ENCODE results near the gene DLEU7. TPM values are rescaled to one million over a fixed set of nuclear protein-coding genes. Genes with fewer than 3 reads are reported as not detected.

DLEU7 gene
- total RNA-seq, 3 donors from 2014 or later (not counting 1 experiment from before 2014, with no cell fraction given), result 0.20 TPM; not detected in 2

GRCh38 chr13:50779443-50780200, 63.9 kb downstream of the DLEU7 start:
- ATAC-seq, result no peak
- peaks cover 0 to 3% of the 10 kb centered on the region in 2 donors for H3K9me3 Mint-ChIP-seq
- no peaks in the 10 kb centered on the region for H3K4me1 Mint-ChIP-seq
- no peak overlapping the region for H3K4me3 Mint-ChIP-seq
- Histone ChIP-seq H3K4me1 (ENCODE audit: control insufficient read depth, insufficient read depth, low read length) (no peaks in the 10 kb centered on the region), H3K27ac (ENCODE audit: low read length) (no peak overlapping the region), H3K27me3 (ENCODE audit: control insufficient read depth, insufficient read depth, low read length) (peaks cover 6% of the 10 kb centered on the region), H3K9me3 (ENCODE audit: control insufficient read depth, insufficient read depth, low read length) (no peaks in the 10 kb centered on the region), H3K4me3 (ENCODE audit: low read length) (no peak overlapping the region), H3K36me3 (ENCODE audit: control insufficient read depth, insufficient read depth, low read length) (no peaks in the 10 kb centered on the region)
- peaks cover 14% of the 10 kb centered on the region for H3K36me3 Mint-ChIP-seq
- peaks cover 27 to 70% of the 10 kb centered on the region in 2 donors for H3K27me3 Mint-ChIP-seq (ENCODE audit: low read depth in 2 of 2)
- no peak for DNase-seq
- intact Hi-C loops (cut with micrococcal nuclease), result no loop called here
- H3K27ac Mint-ChIP-seq, result no peak overlapping the region
- 89% methylated on average over 6 of the region's 8 CpGs for WGBS (ENCODE audit: insufficient coverage)
- TF ChIP-seq, protein P1, sequence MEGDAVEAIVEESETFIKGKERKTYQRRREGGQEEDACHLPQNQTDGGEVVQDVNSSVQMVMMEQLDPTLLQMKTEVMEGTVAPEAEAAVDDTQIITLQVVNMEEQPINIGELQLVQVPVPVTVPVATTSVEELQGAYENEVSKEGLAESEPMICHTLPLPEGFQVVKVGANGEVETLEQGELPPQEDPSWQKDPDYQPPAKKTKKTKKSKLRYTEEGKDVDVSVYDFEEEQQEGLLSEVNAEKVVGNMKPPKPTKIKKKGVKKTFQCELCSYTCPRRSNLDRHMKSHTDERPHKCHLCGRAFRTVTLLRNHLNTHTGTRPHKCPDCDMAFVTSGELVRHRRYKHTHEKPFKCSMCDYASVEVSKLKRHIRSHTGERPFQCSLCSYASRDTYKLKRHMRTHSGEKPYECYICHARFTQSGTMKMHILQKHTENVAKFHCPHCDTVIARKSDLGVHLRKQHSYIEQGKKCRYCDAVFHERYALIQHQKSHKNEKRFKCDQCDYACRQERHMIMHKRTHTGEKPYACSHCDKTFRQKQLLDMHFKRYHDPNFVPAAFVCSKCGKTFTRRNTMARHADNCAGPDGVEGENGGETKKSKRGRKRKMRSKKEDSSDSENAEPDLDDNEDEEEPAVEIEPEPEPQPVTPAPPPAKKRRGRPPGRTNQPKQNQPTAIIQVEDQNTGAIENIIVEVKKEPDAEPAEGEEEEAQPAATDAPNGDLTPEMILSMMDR (IDR thresholded peaks at IDR 0.05), result no peak

Other genes starting within 250 kb of the DLEU7 start
- gene RNASEH2B, start 66.1 kb upstream of the DLEU7 start, total RNA-seq, result 10 to 100 TPM; 57.9 to 68.7 (median 64.8) TPM

Measured in natural killer cell (primary cell).